Measurements from ENCODE around the gene ITGAL. TPM values are rescaled to one million over a fixed set of nuclear protein-coding genes. Genes with fewer than 3 reads are reported as not detected.

Gene ITGAL
- total and polyA plus RNA-seq, 2 of the 13 experiments (the other 11 are each of a cell fraction or from before 2014, with no cell fraction given), result 0.86 to 1.2 TPM

DNA sequence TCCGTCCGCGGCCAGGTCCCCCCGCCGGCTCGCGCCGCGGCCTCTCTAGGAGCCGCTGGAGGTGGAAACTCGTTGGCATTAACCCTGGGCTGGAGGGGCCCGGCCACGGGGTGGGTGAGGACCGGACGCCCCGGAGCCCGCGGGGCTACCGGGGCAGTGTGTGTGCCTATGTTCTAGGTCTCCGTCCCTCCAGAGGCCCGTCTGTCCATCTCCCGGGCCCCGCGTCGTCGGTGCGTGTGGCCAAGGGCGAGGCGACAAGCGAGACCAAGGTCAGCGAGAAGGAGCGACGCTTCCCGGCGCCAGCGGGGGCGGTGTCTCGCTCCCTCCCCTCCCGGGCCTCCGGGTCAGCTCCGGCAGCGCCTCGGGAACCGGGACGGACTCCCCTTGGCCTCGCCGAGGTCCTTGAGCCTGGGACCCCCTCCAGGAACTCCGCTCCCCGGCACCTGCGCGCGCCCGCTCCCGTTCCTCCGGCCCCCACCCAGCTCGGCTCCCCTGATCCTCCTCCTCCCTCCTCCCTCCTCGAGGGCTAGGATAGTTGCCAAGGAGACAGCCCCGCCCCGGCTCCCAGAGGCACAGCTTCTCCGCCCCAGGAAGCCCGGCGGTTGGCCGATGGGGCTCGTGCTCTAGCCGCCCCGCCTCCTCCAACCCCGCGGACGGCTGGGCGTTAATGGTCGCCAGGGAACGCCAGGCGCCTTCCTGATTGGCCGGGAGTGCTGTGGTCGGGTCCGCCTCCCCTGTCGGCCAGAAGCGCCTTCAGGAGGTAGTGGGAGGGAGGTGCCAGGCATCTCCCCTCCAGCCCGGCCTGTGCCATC is 54.5 kb downstream of the ITGAL start (continued):
- peak; percentile 73 for TF ChIP-seq ZGPAT (CRISPR knock-in tag; IDR thresholded peaks at IDR 0.05)
- TF ChIP-seq, protein P1, sequence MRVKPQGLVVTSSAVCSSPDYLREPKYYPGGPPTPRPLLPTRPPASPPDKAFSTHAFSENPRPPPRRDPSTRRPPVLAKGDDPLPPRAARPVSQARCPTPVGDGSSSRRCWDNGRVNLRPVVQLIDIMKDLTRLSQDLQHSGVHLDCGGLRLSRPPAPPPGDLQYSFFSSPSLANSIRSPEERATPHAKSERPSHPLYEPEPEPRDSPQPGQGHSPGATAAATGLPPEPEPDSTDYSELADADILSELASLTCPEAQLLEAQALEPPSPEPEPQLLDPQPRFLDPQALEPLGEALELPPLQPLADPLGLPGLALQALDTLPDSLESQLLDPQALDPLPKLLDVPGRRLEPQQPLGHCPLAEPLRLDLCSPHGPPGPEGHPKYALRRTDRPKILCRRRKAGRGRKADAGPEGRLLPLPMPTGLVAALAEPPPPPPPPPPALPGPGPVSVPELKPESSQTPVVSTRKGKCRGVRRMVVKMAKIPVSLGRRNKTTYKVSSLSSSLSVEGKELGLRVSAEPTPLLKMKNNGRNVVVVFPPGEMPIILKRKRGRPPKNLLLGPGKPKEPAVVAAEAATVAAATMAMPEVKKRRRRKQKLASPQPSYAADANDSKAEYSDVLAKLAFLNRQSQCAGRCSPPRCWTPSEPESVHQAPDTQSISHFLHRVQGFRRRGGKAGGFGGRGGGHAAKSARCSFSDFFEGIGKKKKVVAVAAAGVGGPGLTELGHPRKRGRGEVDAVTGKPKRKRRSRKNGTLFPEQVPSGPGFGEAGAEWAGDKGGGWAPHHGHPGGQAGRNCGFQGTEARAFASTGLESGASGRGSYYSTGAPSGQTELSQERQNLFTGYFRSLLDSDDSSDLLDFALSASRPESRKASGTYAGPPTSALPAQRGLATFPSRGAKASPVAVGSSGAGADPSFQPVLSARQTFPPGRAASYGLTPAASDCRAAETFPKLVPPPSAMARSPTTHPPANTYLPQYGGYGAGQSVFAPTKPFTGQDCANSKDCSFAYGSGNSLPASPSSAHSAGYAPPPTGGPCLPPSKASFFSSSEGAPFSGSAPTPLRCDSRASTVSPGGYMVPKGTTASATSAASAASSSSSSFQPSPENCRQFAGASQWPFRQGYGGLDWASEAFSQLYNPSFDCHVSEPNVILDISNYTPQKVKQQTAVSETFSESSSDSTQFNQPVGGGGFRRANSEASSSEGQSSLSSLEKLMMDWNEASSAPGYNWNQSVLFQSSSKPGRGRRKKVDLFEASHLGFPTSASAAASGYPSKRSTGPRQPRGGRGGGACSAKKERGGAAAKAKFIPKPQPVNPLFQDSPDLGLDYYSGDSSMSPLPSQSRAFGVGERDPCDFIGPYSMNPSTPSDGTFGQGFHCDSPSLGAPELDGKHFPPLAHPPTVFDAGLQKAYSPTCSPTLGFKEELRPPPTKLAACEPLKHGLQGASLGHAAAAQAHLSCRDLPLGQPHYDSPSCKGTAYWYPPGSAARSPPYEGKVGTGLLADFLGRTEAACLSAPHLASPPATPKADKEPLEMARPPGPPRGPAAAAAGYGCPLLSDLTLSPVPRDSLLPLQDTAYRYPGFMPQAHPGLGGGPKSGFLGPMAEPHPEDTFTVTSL (CRISPR knock-in tag; IDR thresholded peaks at IDR 0.05; ENCODE audit: borderline replicate concordance), result 0 out of 2 replicates have a peak, but pooled peaks have one; percentile 9
- no peak for TF ChIP-seq SYNCRIP (IDR thresholded peaks at IDR 0.05; ENCODE audit: insufficient read depth, low read depth, low read length)
- peak in 1 of 2 experiments; percentile 31; a peak in 1 of 4 replicates for TF ChIP-seq EP300 (IDR thresholded peaks at IDR 0.05; ENCODE audit: low read depth in 2 of 2, low read length in 2 of 2)
- peak; percentile 54; the same call in 1 of the 2 replicates for TF ChIP-seq EP300 (CRISPR knock-in tag; IDR thresholded peaks at IDR 0.05; ENCODE audit: borderline replicate concordance)
- TF ChIP-seq ZBTB20 (CRISPR knock-in tag; IDR thresholded peaks at IDR 0.05; ENCODE audit: borderline replicate concordance, low read depth), result peak; percentile 52; the same call in 1 of the 2 replicates
- TF ChIP-seq, protein P2, sequence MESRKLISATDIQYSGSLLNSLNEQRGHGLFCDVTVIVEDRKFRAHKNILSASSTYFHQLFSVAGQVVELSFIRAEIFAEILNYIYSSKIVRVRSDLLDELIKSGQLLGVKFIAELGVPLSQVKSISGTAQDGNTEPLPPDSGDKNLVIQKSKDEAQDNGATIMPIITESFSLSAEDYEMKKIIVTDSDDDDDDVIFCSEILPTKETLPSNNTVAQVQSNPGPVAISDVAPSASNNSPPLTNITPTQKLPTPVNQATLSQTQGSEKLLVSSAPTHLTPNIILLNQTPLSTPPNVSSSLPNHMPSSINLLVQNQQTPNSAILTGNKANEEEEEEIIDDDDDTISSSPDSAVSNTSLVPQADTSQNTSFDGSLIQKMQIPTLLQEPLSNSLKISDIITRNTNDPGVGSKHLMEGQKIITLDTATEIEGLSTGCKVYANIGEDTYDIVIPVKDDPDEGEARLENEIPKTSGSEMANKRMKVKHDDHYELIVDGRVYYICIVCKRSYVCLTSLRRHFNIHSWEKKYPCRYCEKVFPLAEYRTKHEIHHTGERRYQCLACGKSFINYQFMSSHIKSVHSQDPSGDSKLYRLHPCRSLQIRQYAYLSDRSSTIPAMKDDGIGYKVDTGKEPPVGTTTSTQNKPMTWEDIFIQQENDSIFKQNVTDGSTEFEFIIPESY (CRISPR knock-in tag; IDR thresholded peaks at IDR 0.05), result no peak
- peak; percentile 65 for TF ChIP-seq ZFY (CRISPR knock-in tag; IDR thresholded peaks at IDR 0.05)
- TF ChIP-seq, protein P3, sequence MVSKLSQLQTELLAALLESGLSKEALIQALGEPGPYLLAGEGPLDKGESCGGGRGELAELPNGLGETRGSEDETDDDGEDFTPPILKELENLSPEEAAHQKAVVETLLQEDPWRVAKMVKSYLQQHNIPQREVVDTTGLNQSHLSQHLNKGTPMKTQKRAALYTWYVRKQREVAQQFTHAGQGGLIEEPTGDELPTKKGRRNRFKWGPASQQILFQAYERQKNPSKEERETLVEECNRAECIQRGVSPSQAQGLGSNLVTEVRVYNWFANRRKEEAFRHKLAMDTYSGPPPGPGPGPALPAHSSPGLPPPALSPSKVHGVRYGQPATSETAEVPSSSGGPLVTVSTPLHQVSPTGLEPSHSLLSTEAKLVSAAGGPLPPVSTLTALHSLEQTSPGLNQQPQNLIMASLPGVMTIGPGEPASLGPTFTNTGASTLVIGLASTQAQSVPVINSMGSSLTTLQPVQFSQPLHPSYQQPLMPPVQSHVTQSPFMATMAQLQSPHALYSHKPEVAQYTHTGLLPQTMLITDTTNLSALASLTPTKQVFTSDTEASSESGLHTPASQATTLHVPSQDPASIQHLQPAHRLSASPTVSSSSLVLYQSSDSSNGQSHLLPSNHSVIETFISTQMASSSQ (IDR thresholded peaks at IDR 0.05; ENCODE audit: low read depth), result no peak; the same call in 1 of the 2 replicates
- TF ChIP-seq, protein P3 (CRISPR knock-in tag; IDR thresholded peaks at IDR 0.05; ENCODE audit: borderline replicate concordance), result 0 out of 2 replicates have a peak, but pooled peaks have one; percentile 21
- TF ChIP-seq ZBTB42 (CRISPR knock-in tag; IDR thresholded peaks at IDR 0.05), result no peak
- TF ChIP-seq MED8 (CRISPR knock-in tag; IDR thresholded peaks at IDR 0.05; ENCODE audit: insufficient replicate concordance), result no peak
- TF ChIP-seq HOXA5 (CRISPR knock-in tag; IDR thresholded peaks at IDR 0.05), result peak; percentile 17; the same call in 1 of the 2 replicates
- TF ChIP-seq CHCHD3 (CRISPR knock-in tag; IDR thresholded peaks at IDR 0.05), result peak; percentile 66; the same call in 1 of the 2 replicates
